Brain microvascular endothelial cell (primary cell): ENCODE measurements around the gene DYNLT4.

Experiments used
- DNase-seq: peaks from one replicate; pipeline ENCODE4 v3.0.0-alpha.2; 2020
- H3K27ac ChIP-seq: fragments of 250-450 bp; sonication (Bioruptor Pico); 2 replicates; pipeline ENCODE4 v1.5.1; 2020; ENCODE audit warnings: mild to moderate bottlenecking, moderate library complexity
- H3K27me3 ChIP-seq: fragments of 250-450 bp; sonication (Bioruptor Pico); replicated peaks from 2 replicates; pipeline ENCODE4 v1.5.1; 2020; ENCODE audit warnings: mild to moderate bottlenecking
- H3K36me3 ChIP-seq: fragments of 250-450 bp; sonication (Bioruptor Pico); replicated peaks from 2 replicates; pipeline ENCODE4 v1.5.1; 2020; ENCODE audit warnings: mild to moderate bottlenecking
- H3K4me3 ChIP-seq: 2 replicates; pipeline ENCODE4 v1.5.1; 2011; ENCODE audit warnings: low read depth, mild to moderate bottlenecking, control low read depth, low read length, moderate library complexity
- in situ Hi-C: cut with HindIII; loops from 2 replicates; pipeline ENCODE4 v1.10.0; 2017; ENCODE audit warnings: low sequenced_read_pairs, low pct_ligation_motif_present
- TF ChIP-seq, protein P1 (sequence below): IDR thresholded peaks from 2 replicates; pipeline ENCODE4 v1.5.1; 2011; ENCODE audit warnings: low read depth, mild to moderate bottlenecking, moderate library complexity, low read length, control low read depth, inconsistent platforms; ENCODE audit errors: missing control alignments

DYNLT4 gene, protein sequence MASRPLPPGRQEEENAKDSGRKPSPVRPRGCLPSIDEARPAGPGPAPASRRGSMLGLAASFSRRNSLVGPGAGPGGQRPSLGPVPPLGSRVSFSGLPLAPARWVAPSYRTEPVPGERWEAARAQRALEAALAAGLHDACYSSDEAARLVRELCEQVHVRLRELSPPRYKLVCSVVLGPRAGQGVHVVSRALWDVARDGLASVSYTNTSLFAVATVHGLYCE

DNA sequence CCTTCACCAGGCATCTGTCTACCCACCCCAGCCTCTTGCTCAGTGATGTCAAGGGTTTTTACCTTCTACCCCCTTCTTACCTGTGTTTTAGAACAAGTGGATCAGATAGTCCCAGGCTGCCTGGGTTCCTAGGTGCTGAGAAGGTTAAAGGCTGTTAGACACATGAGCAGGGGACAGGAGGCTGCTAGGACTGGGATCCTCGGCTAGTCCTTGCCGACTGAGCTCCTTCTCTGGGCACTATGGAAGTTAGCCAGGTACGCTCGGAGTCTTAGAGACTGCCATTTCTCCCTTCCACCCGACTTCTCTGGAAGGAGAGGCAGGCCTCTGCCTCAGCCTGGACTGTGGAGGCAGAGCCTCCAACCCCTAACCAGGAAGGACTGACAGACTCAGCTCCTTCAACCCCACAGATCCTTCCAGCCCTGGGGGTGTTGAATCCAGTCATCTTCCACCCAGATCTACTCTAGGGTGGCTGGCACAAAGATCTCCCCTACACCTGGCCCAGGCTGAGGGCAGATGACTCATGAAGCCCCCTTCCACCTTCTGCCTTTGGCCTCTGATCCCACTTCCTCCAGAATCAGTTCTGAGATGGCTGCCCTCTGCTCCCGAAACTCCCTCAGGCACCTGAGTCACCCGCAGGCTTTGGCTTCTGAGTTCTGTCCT lies at the start of gene DYNLT4:
TSS of gene DYNLT4 (minus strand) at position 648 of the 660 bp plus-strand sequence. CDS start 683 bp downstream, outside the sequence.
- in situ Hi-C loops: no loop called here
- H3K4me3 ChIP-seq: peak within 1 kb of the TSS; percentile 17
- H3K36me3 ChIP-seq: peaks cover 50% of the 10 kb centered on the region
- DNase-seq: no peak
- H3K27me3 ChIP-seq: no peaks in the 10 kb centered on the region
- H3K27ac ChIP-seq: peak within 1 kb of the TSS; percentile 99
- TF ChIP-seq, protein P1, sequence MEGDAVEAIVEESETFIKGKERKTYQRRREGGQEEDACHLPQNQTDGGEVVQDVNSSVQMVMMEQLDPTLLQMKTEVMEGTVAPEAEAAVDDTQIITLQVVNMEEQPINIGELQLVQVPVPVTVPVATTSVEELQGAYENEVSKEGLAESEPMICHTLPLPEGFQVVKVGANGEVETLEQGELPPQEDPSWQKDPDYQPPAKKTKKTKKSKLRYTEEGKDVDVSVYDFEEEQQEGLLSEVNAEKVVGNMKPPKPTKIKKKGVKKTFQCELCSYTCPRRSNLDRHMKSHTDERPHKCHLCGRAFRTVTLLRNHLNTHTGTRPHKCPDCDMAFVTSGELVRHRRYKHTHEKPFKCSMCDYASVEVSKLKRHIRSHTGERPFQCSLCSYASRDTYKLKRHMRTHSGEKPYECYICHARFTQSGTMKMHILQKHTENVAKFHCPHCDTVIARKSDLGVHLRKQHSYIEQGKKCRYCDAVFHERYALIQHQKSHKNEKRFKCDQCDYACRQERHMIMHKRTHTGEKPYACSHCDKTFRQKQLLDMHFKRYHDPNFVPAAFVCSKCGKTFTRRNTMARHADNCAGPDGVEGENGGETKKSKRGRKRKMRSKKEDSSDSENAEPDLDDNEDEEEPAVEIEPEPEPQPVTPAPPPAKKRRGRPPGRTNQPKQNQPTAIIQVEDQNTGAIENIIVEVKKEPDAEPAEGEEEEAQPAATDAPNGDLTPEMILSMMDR: no peak

DNA sequence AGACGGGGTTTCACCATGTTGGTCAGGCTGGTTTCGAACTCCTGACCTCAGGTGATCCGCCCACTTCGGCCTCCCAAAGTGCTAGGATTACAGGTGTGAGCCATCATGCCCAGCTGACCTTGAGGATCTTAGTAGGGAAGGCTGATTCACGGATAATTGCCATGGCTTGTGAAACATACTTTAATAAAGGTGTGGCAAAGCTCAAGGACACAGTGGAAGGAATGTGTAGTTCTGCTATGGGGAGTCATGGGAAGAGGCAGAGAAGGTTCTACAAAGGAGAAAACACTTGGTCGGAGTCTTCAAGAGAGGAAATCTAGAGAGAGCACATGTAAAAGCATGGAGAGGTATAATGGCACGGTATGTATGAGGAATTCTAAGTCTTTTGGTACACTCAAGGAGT lies 48.6 kb upstream of the DYNLT4 start:
- Histone ChIP-seq H3K4me3 (no peak overlapping the region), H3K27ac (no peak overlapping the region), H3K36me3 (peaks cover 10% of the 10 kb centered on the region), H3K27me3 (no peaks in the 10 kb centered on the region)
- TF ChIP-seq, protein P1: no peak
- in situ Hi-C loops: no loop called here
- no peak for DNase-seq

DNA sequence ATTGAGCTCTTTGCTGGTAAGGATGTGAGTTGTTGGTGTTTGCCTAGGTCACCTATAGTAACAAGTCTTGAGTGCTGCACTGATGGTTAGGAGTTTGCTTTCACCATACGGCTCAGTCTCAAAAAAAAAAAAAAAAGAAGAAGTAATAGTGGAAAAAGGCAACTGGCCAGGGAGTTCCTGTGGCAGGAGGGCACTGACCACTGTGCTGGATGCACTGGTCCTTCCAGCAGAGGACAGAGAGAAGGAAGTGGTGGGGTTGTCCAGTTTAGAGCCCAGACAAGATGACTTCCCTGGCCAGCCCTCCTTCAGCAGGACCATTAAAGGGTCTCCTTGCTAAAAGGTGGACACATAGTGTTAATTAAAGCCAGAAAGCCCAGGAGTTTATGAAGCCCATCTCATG lies 47.8 kb upstream of the DYNLT4 start:
- TF ChIP-seq, protein P1: no peak
- no peak for DNase-seq
- in situ Hi-C loops: no loop called here
- H3K27ac ChIP-seq: no peak overlapping the region
- no peak overlapping the region for H3K4me3 ChIP-seq
- H3K36me3 ChIP-seq: peaks cover 10% of the 10 kb centered on the region
- H3K27me3 ChIP-seq: no peaks in the 10 kb centered on the region

DNA sequence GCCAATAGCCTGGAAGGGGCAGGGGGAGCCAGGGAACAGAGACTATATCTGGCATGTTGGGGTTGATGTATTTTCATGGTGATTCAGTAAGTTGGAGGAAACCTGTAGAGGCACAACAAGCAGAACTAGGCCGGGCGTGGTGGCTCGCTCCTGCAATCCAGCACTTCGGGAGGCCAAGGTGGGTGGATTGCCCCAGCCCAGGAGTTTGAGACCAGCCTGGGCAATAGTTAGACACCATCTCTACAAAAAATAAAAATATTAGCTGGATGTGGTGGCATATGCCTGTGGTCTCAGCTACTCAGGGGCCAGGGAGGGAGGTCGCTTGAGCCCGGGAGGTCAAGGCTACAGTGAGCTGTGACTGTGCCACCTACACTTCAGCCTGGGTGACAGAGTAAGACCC lies 46.0 kb upstream of the DYNLT4 start:
- Histone ChIP-seq H3K36me3 (peaks cover 10% of the 10 kb centered on the region), H3K4me3 (no peak overlapping the region), H3K27me3 (no peaks in the 10 kb centered on the region), H3K27ac (no peak overlapping the region)
- no peak for DNase-seq
- TF ChIP-seq, protein P1: no peak
- in situ Hi-C loops: no loop called here

DNA sequence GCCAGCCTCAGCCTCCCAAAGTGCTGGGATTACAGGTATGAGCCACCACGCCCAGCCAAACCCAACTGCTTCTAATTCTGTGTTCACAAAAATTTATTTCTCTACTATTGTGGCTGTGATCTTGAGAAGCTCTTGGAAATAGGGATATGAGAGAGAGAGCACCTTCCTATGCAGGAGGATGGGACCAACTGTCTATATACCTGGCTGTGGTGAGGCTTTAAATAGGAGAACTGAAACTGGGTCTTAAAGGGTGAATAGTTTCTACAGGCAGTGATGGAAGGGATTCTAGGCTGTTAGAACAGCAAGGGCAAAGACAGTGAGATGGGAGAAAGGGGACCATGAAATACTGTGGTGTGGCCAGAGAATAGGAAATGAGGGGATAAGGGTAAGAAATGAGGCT lies 44.2 kb upstream of the DYNLT4 start:
- TF ChIP-seq, protein P1: no peak
- no peak overlapping the region for H3K27ac ChIP-seq
- no peak overlapping the region for H3K4me3 ChIP-seq
- no peaks in the 10 kb centered on the region for H3K27me3 ChIP-seq
- peaks cover 3% of the 10 kb centered on the region for H3K36me3 ChIP-seq
- in situ Hi-C loops: no loop called here
- no peak for DNase-seq
